Measurements from ENCODE around the gene RABGGTB.
A peak's percentile ranks its signal among the peaks of the same experiment; 100 is the strongest.
"Not testable (repeated sequence)": the region's sequence is repeated elsewhere in the genome, so short reads cannot be mapped to it uniquely, and the experiment has no call there.

RABGGTB gene

GRCh38 chr1:75785983-75786853, at the start of gene RABGGTB:
RABGGTB (plus strand) TSS chr1:75786256; CDS start chr1:75786272, 16 bp downstream.
- DNase-seq: peak; percentile 91

GRCh38 chr1:75742047-75742625, 43.9 kb upstream of the RABGGTB start:
- DNase-seq: no peak

- peak; percentile 73 for DNase-seq
Measured at GRCh38 chr1:75745276-75745675, 40.8 kb upstream of the RABGGTB start.

- DNase-seq: not testable (repeated sequence)
Measured at GRCh38 chr1:75757210-75757609, 28.8 kb upstream of the RABGGTB start.

- DNase-seq: not testable (repeated sequence)
Measured at GRCh38 chr1:75758543-75758942, 27.5 kb upstream of the RABGGTB start.

- no peak for DNase-seq
Measured at GRCh38 chr1:75764057-75764655, 21.9 kb upstream of the RABGGTB start.

- DNase-seq: no peak
Measured at GRCh38 chr1:75765697-75766355, 20.2 kb upstream of the RABGGTB start.

GRCh38 chr1:75768016-75768415, 18.0 kb upstream of the RABGGTB start:
- DNase-seq: no peak

- DNase-seq: no peak
Measured at GRCh38 chr1:75770761-75771160, 15.3 kb upstream of the RABGGTB start.

GRCh38 chr1:75771978-75772377, 14.1 kb upstream of the RABGGTB start:
- DNase-seq: no peak

- not testable (repeated sequence) for DNase-seq
Measured at GRCh38 chr1:75777812-75778211, 8.2 kb upstream of the RABGGTB start.

GRCh38 chr1:75778694-75779093, 7.4 kb upstream of the RABGGTB start:
- not testable (repeated sequence) for DNase-seq

- DNase-seq: not testable (repeated sequence)
Measured at GRCh38 chr1:75780183-75780582, 5.9 kb upstream of the RABGGTB start.

GRCh38 chr1:75783920-75784319, 2.1 kb upstream of the RABGGTB start:
- DNase-seq: not testable (repeated sequence)

- DNase-seq: no peak
Measured at GRCh38 chr1:75785320-75785982, 605 bp upstream of the RABGGTB start.

- no peak for DNase-seq
Measured at GRCh38 chr1:75786901-75787493, 941 bp downstream of the RABGGTB start.

GRCh38 chr1:75787524-75787923, 1.5 kb downstream of the RABGGTB start:
- DNase-seq: no peak

GRCh38 chr1:75789988-75790387, 3.9 kb downstream of the RABGGTB start:
- DNase-seq: no peak

- DNase-seq: no peak
Measured at GRCh38 chr1:75791022-75791421, 5.0 kb downstream of the RABGGTB start.

- DNase-seq: no peak
Measured at GRCh38 chr1:75792091-75792490, 6.0 kb downstream of the RABGGTB start.

GRCh38 chr1:75794382-75794781, 8.3 kb downstream of the RABGGTB start:
- no peak for DNase-seq

GRCh38 chr1:75795703-75796193, 9.7 kb downstream of the RABGGTB start:
- DNase-seq: no peak
